ENCODE measurements around the gene PKD2L1.

GRCh38 chr10:100315615-100316014, 14.4 kb downstream of the PKD2L1 start:
- no peak for TF ChIP-seq ZNF207 (IDR thresholded peaks at IDR 0.05; ENCODE audit: borderline replicate concordance)
- no peak for TF ChIP-seq HDAC2 (IDR thresholded peaks at IDR 0.05)
- TF ChIP-seq, protein P1, sequence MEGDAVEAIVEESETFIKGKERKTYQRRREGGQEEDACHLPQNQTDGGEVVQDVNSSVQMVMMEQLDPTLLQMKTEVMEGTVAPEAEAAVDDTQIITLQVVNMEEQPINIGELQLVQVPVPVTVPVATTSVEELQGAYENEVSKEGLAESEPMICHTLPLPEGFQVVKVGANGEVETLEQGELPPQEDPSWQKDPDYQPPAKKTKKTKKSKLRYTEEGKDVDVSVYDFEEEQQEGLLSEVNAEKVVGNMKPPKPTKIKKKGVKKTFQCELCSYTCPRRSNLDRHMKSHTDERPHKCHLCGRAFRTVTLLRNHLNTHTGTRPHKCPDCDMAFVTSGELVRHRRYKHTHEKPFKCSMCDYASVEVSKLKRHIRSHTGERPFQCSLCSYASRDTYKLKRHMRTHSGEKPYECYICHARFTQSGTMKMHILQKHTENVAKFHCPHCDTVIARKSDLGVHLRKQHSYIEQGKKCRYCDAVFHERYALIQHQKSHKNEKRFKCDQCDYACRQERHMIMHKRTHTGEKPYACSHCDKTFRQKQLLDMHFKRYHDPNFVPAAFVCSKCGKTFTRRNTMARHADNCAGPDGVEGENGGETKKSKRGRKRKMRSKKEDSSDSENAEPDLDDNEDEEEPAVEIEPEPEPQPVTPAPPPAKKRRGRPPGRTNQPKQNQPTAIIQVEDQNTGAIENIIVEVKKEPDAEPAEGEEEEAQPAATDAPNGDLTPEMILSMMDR (IDR thresholded peaks at IDR 0.05 in 2 of 3, conservative IDR thresholded peaks at IDR 0.05 in 1 of 3; ENCODE audit: control insufficient read depth in 2 of 3, extremely low read depth in 1 of 3, insufficient read depth in 1 of 3, low read depth in 3 of 3, low read length in 3 of 3) = no peak
